Measurements from ENCODE around the gene IRGQ.

- TF ChIP-seq TAF1 (IDR thresholded peaks at IDR 0.05; ENCODE audit: low read depth) (no peak), TEAD4 (IDR thresholded peaks at IDR 0.05) (no peak), EGR1 (IDR thresholded peaks at IDR 0.05) (no peak), CREB1 (IDR thresholded peaks at IDR 0.05; ENCODE audit: low read depth) (no peak), FOXM1 (IDR thresholded peaks at IDR 0.05; ENCODE audit: borderline replicate concordance, low read depth) (no peak)
These were observed 37.6 kb upstream of the IRGQ start for GRCh38 chr19:43633520-43633919.
